GM23248 (cell line): ENCODE results near the gene SKI. TPM values are rescaled to one million over a fixed set of nuclear protein-coding genes. Genes with fewer than 3 reads are reported as not detected.

Experiments
- DNase-seq: peaks from one replicate; pipeline ENCODE4 v3.0.0-alpha.2; 2015
- H2AFZ ChIP-seq: fragments of 200-600 bp; sonication (generic); 2 replicates; pipeline ENCODE4 v1.6.1; 2016; ENCODE audit warnings: antibody characterized with exemption
- H3F3A ChIP-seq: fragments of 200-600 bp; sonication (generic); 2 replicates; pipeline ENCODE4 v1.6.1; 2016; ENCODE audit warnings: mild to moderate bottlenecking, antibody characterized with exemption, mixed run types; ENCODE audit not compliant: insufficient read depth
- H3K27ac ChIP-seq: fragments of 200-600 bp; sonication (generic); 2 replicates; pipeline ENCODE4 v1.5.1; 2016; ENCODE audit warnings: mild to moderate bottlenecking
- H3K27me3 ChIP-seq: fragments of 200-600 bp; sonication (generic); replicated peaks from 2 replicates; pipeline ENCODE4 v1.6.1; 2016; ENCODE audit warnings: mild to moderate bottlenecking; ENCODE audit not compliant: insufficient read depth
- H3K36me3 ChIP-seq: fragments of 200-600 bp; sonication (generic); 2 replicates; pipeline ENCODE4 v1.6.1; 2016; ENCODE audit warnings: low read depth, mild to moderate bottlenecking
- H3K4me1 ChIP-seq: fragments of 200-600 bp; sonication (generic); 2 replicates; pipeline ENCODE4 v1.6.1; 2016; ENCODE audit warnings: mild to moderate bottlenecking; ENCODE audit not compliant: insufficient read depth
- H3K4me2 ChIP-seq: fragments of 200-600 bp; sonication (generic); one replicate; pipeline ENCODE4 v1.6.1; 2016; ENCODE audit warnings: mild to moderate bottlenecking; ENCODE audit not compliant: unreplicated experiment
- H3K4me3 ChIP-seq: fragments of 200-600 bp; sonication (generic); 2 replicates; pipeline ENCODE4 v1.5.1; 2016; ENCODE audit warnings: mild to moderate bottlenecking
- H3K79me2 ChIP-seq: fragments of 200-600 bp; sonication (generic); 2 replicates; pipeline ENCODE4 v1.6.1; 2016; ENCODE audit warnings: mild to moderate bottlenecking; ENCODE audit not compliant: insufficient read depth
- H3K9ac ChIP-seq: fragments of 200-600 bp; sonication (generic); 2 replicates; pipeline ENCODE4 v1.6.1; 2016; ENCODE audit warnings: mild to moderate bottlenecking
- H3K9me2 ChIP-seq: fragments of 200-600 bp; sonication (generic); 2 replicates; pipeline ENCODE4 v1.6.1; 2016; ENCODE audit warnings: mixed run types, mild to moderate bottlenecking, moderate library complexity; ENCODE audit not compliant: insufficient read depth
- H3K9me3 ChIP-seq: fragments of 200-600 bp; sonication (generic); one replicate; pipeline ENCODE4 v1.6.1; 2017; ENCODE audit warnings: low read depth
- H4K20me1 ChIP-seq: fragments of 200-600 bp; sonication (generic); 2 replicates; pipeline ENCODE4 v1.6.0; 2016; ENCODE audit not compliant: insufficient read depth
- EZH2 ChIP-seq: fragments of 200-600 bp; sonication (generic); IDR thresholded peaks from 2 replicates; pipeline ENCODE4 v1.6.1; 2018; ENCODE audit warnings: antibody characterized with exemption, mild to moderate bottlenecking; ENCODE audit not compliant: insufficient read depth, poor library complexity, severe bottlenecking
- EZH2phosphoT487 ChIP-seq: fragments of 200-600 bp; sonication (generic); IDR thresholded peaks from 2 replicates; pipeline ENCODE4 v1.6.1; 2018; ENCODE audit warnings: antibody characterized with exemption, moderate library complexity, mild to moderate bottlenecking, low read depth; ENCODE audit not compliant: insufficient read depth
- WGBS, 2 experiments: methylation state at CpG; one replicate each; pipeline ENCODE4 v1.1.6; 2015 to 2017; ENCODE audit warnings: low lambda C conversion rate in 2 of 2, low coverage in 1 of 2; ENCODE audit errors: missing lambda C conversion rate in 2 of 2; 5-methylcytosine and 5-hydroxymethylcytosine counted together
- in situ Hi-C: fragments of 300-500 bp; cut with MboI; formaldehyde crosslinking; loops from 2 replicates; pipeline ENCODE4 v1.15.0; 2020
- polyA plus RNA-seq: library from polyadenylated mRNA; unstranded; fragments of >200 nt; fragmentation: Nextera tagmentation; extraction: Ambion mirVana; gene quantifications from 2 replicates; pipeline ENCODE4 v1.2.1, GENCODE V29; 2016
- total RNA-seq: library from RNA; depleted of rRNA; stranded (reverse); fragments of >200 nt; shearing (Covaris generic); gene quantifications from 2 replicates; pipeline ENCODE4 v1.2.3, GENCODE V29; 2014

The SKI gene
- total and polyA plus RNA-seq, 2 experiments from 2014 or later = 3.8 to 23.1 TPM

GRCh38 chr1:2340918-2341254 lies 112.8 kb downstream of the SKI start:
- Histone ChIP-seq H3K4me3 (no peak overlapping the region), H3K9me3 (no peaks in the 10 kb centered on the region), H3K4me1 (no peaks in the 10 kb centered on the region), H3K9me2 (no peaks in the 10 kb centered on the region), H3F3A (no peaks in the 10 kb centered on the region), H3K27me3 (no peaks in the 10 kb centered on the region), H4K20me1 (no peaks in the 10 kb centered on the region), H3K36me3 (no peaks in the 10 kb centered on the region), H3K9ac (no peak overlapping the region), H3K27ac (no peak overlapping the region), H2AFZ (no peak overlapping the region), H3K4me2 (no peak overlapping the region), H3K79me2 (no peaks in the 10 kb centered on the region)
- DNase-seq = no peak
- in situ Hi-C loops = no loop called here
- 88 to 91% methylated on average over 13 to 14 of the region's 14 CpGs for WGBS, 2 experiments
- no peak for TF ChIP-seq EZH2phosphoT487
- TF ChIP-seq EZH2 = no peak

- H3K9me3 ChIP-seq = no peaks in the 10 kb centered on the region
- H3K36me3 ChIP-seq = no peaks in the 10 kb centered on the region
- H3K27ac ChIP-seq = no peak overlapping the region
- DNase-seq = no peak
- H3F3A ChIP-seq = no peaks in the 10 kb centered on the region
- in situ Hi-C loops = no loop called here
- no peak overlapping the region for H3K9ac ChIP-seq
- H3K4me2 ChIP-seq = no peak overlapping the region
- H3K4me1 ChIP-seq = no peaks in the 10 kb centered on the region
- no peaks in the 10 kb centered on the region for H3K9me2 ChIP-seq
- H3K79me2 ChIP-seq = no peaks in the 10 kb centered on the region
- no peak overlapping the region for H3K4me3 ChIP-seq
- no peak overlapping the region for H2AFZ ChIP-seq
- WGBS, 2 experiments = 91% methylated on average over 29 of the region's 29 CpGs
- TF ChIP-seq EZH2phosphoT487 (no peak), EZH2 (no peak)
- H3K27me3 ChIP-seq = no peaks in the 10 kb centered on the region
- no peaks in the 10 kb centered on the region for H4K20me1 ChIP-seq
These were observed 113.7 kb downstream of the SKI start for GRCh38 chr1:2341706-2342383.

- Histone ChIP-seq H3K9me3 (no peaks in the 10 kb centered on the region), H3K9me2 (no peaks in the 10 kb centered on the region), H3F3A (no peaks in the 10 kb centered on the region), H3K27me3 (no peaks in the 10 kb centered on the region), H3K9ac (no peak overlapping the region), H3K4me2 (no peak overlapping the region), H3K36me3 (no peaks in the 10 kb centered on the region), H4K20me1 (no peaks in the 10 kb centered on the region), H3K4me1 (no peaks in the 10 kb centered on the region), H3K79me2 (no peaks in the 10 kb centered on the region), H3K4me3 (no peak overlapping the region), H2AFZ (no peak overlapping the region), H3K27ac (no peak overlapping the region)
- 81 to 92% methylated on average over 19 to 21 of the region's 21 CpGs for WGBS, 2 experiments
- DNase-seq = no peak
- TF ChIP-seq EZH2phosphoT487 (no peak), EZH2 (no peak)
- in situ Hi-C loops = no loop called here
These were observed 114.4 kb downstream of the SKI start for GRCh38 chr1:2342384-2343022.

GRCh38 chr1:2343023-2343935 lies 115.2 kb downstream of the SKI start:
- Histone ChIP-seq H3K36me3 (no peaks in the 10 kb centered on the region), H3K4me2 (no peak overlapping the region), H3F3A (no peaks in the 10 kb centered on the region), H3K4me1 (no peaks in the 10 kb centered on the region), H3K9ac (no peak overlapping the region), H3K79me2 (no peaks in the 10 kb centered on the region), H2AFZ (no peak overlapping the region), H3K4me3 (no peak overlapping the region), H4K20me1 (no peaks in the 10 kb centered on the region), H3K9me2 (no peaks in the 10 kb centered on the region), H3K9me3 (no peaks in the 10 kb centered on the region), H3K27ac (no peak overlapping the region), H3K27me3 (no peaks in the 10 kb centered on the region)
- WGBS, 2 experiments = 63 to 64% methylated on average over 36 to 39 of the region's 39 CpGs
- in situ Hi-C loops = no loop called here
- TF ChIP-seq EZH2 (no peak), EZH2phosphoT487 (no peak)
- no peak for DNase-seq
